Measurements from ENCODE around the gene PTPN7. TPM values are rescaled to one million over a fixed set of nuclear protein-coding genes. Genes with fewer than 3 reads are reported as not detected.
A peak's percentile ranks its signal among the peaks of the same experiment; 100 is the strongest.

Gene PTPN7
- polyA plus RNA-seq, 2 of the 4 experiments (the other 2 are of a cell fraction) = 0.08 TPM; not detected in 1

GRCh38 chr1:202135221-202135721, 25.1 kb downstream of the PTPN7 start:
- no peak overlapping the region for H3K4me2 ChIP-seq
- DNase-seq (ENCODE audit: low read depth in 1 of 2, low spot score in 1 of 2) = peak; percentile 73 to 93
- H3K4me1 ChIP-seq = 0 out of 3 replicates have a peak, but pooled peaks cover 2% of the 10 kb centered on the region
- TF ChIP-seq RAD21 (conservative IDR thresholded peaks at IDR 0.05 in 1 of 2, IDR thresholded peaks at IDR 0.05 in 1 of 2) (peak; percentile 81 to 82), HOXB5 (CRISPR knock-in tag; IDR thresholded peaks at IDR 0.05) (no peak), KDM1A (IDR thresholded peaks at IDR 0.05; ENCODE audit: low read depth) (no peak), FOXS1 (CRISPR knock-in tag; IDR thresholded peaks at IDR 0.05) (no peak), ZC3H11A (IDR thresholded peaks at IDR 0.05) (no peak), CBX2 (IDR thresholded peaks at IDR 0.05; ENCODE audit: borderline replicate concordance, low read depth) (no peak), SMC3 (IDR thresholded peaks at IDR 0.05) (peak; percentile 73), EHF (CRISPR knock-in tag; IDR thresholded peaks at IDR 0.05) (no peak)
- TF ChIP-seq, protein P1, sequence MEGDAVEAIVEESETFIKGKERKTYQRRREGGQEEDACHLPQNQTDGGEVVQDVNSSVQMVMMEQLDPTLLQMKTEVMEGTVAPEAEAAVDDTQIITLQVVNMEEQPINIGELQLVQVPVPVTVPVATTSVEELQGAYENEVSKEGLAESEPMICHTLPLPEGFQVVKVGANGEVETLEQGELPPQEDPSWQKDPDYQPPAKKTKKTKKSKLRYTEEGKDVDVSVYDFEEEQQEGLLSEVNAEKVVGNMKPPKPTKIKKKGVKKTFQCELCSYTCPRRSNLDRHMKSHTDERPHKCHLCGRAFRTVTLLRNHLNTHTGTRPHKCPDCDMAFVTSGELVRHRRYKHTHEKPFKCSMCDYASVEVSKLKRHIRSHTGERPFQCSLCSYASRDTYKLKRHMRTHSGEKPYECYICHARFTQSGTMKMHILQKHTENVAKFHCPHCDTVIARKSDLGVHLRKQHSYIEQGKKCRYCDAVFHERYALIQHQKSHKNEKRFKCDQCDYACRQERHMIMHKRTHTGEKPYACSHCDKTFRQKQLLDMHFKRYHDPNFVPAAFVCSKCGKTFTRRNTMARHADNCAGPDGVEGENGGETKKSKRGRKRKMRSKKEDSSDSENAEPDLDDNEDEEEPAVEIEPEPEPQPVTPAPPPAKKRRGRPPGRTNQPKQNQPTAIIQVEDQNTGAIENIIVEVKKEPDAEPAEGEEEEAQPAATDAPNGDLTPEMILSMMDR (IDR thresholded peaks at IDR 0.05) = peak; percentile 75
- TF ChIP-seq, protein P2, sequence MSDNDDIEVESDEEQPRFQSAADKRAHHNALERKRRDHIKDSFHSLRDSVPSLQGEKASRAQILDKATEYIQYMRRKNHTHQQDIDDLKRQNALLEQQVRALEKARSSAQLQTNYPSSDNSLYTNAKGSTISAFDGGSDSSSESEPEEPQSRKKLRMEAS (IDR thresholded peaks at IDR 0.05) = no peak
- H3K9me3 ChIP-seq = no peaks in the 10 kb centered on the region
- peak overlapping the region in 1 of 2 experiments; percentile 48; a peak in 2 of 6 replicates for H3K27ac ChIP-seq
- 24% methylated on average over 15 of the region's 15 CpGs for WGBS (ENCODE audit: missing lambda C conversion rate)
- no peak for FAIRE-seq
- POLR2A ChIA-PET = interaction anchor here (0.6 to 3.0 kb wide), 2 partner anchors 125 to 1170 kb away, joined by 6 to 7 read pairs; partner anchors contain the start of gene ELF3
- no peak overlapping the region for H3K4me3 ChIP-seq
- CTCF ChIA-PET = interaction anchor here (0.7 to 31.9 kb wide), 33 partner anchors 10 to 686 kb away, joined by 3 to 1624 read pairs (median 4); partner anchors contain the start of genes ARL8A, ELF3, GPR37L1 and PTPN7
- ATAC-seq = peak; percentile 87 to 92

DNA sequence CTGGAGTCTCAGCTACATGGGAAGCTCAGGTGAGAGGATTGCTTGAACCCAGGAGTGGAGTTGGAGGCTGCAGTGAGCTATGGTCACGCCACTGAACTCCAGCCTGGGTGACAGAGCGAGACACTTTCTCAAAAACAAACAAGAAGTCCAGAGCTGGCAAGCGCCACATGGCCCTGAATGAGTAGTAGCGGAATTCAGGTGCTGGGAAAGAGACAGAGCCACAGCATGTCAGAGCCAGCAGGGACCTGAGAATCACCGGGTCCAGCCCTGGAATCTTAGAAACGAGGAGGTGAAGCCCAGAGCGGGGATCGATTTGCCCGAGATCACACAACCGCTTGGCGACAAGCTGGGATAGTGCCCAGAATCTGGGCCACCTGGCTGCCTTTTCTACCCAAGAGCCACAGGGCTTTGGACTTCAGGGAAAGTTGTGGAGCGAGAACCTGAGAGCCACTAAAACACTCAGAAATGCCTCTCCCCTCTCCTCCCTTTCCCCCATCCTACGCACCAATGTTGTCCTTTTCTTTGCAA, 25.7 kb downstream of the PTPN7 start:
- Histone ChIP-seq H3K4me3 (no peak overlapping the region), H3K27ac (peak overlapping the region in 1 of 2 experiments; percentile 48; a peak in 2 of 6 replicates), H3K4me1 (0 out of 3 replicates have a peak, but pooled peaks cover 5% of the 10 kb centered on the region), H3K9me3 (no peaks in the 10 kb centered on the region), H3K4me2 (no peak overlapping the region)
- ATAC-seq (peak; percentile 11 to 15; a peak in 4 of 6 replicates), DNase-seq (ENCODE audit: low read depth in 1 of 2, low spot score in 1 of 2) (no peak), FAIRE-seq (no peak)
- 90% methylated on average over 13 of the region's 13 CpGs for WGBS (ENCODE audit: missing lambda C conversion rate)
- ChIA-PET CTCF (interaction anchor here (0.9 to 31.9 kb wide), 23 partner anchors 11 to 579 kb away, joined by 3 to 1624 read pairs (median 5); partner anchors contain the start of genes ARL8A, ELF3, GPR37L1 and PTPN7), POLR2A (interaction anchor here (3.0 kb wide), 1 partner anchor 125 kb away, joined by 7 read pairs; the partner anchor contains the start of gene ELF3)
- TF ChIP-seq USF2 (IDR thresholded peaks at IDR 0.05) = no peak
- TF ChIP-seq POLR2A (IDR thresholded peaks at IDR 0.05; ENCODE audit: low read length) = no peak
- no peak for TF ChIP-seq CHD2 (IDR thresholded peaks at IDR 0.05; ENCODE audit: low read length, partially characterized antibody)

DNA sequence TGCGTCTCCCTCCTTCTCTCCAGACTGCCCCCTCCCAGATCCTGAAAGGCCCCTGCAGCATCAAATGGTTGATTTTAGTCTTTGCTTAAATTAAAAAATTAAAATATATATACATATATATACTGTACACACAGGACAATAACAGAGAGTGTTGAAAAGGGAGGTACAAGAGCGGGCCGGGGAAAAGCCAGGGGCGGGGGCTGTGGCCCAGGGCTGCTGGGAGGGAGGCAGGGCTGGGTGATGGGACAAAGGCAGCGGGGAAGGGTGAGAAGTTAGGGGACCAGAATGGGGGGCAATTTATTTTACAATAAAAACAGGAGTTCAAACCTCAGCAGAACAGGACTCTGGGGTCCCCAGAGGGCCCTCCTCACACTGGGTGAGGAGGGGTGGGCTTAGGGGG, 26.4 kb downstream of the PTPN7 start:
- FAIRE-seq = no peak
- Histone ChIP-seq H3K4me3 (no peak overlapping the region), H3K4me1 (0 out of 3 replicates have a peak, but pooled peaks cover 5% of the 10 kb centered on the region), H3K4me2 (no peak overlapping the region), H3K27ac (no peak overlapping the region), H3K9me3 (no peaks in the 10 kb centered on the region)
- no peak for ATAC-seq
- POLR2A ChIA-PET = interaction anchor here (3.0 kb wide), 1 partner anchor 124 kb away, joined by 7 read pairs; the partner anchor contains the start of gene ELF3
- CTCF ChIA-PET = interaction anchor here (1.2 to 31.9 kb wide), 9 partner anchors 12 to 238 kb away, joined by 3 to 1624 read pairs (median 30); partner anchors contain the start of genes ARL8A, ELF3, GPR37L1 and RNPEP
- WGBS (ENCODE audit: missing lambda C conversion rate) = 88% methylated on average over 5 of the region's 5 CpGs
- DNase-seq (ENCODE audit: low read depth in 1 of 2, low spot score in 1 of 2) = no peak
- TF ChIP-seq POLR2AphosphoS2 (conservative IDR thresholded peaks at IDR 0.05; ENCODE audit: low read length) (no peak), MAFK (IDR thresholded peaks at IDR 0.05; ENCODE audit: partially characterized antibody) (no peak), PHF8 (IDR thresholded peaks at IDR 0.05; ENCODE audit: borderline replicate concordance, low read depth) (no peak), JUN (IDR thresholded peaks at IDR 0.05) (no peak)
